ENCODE data around the gene FBXL14.
A peak's percentile ranks its signal among the peaks of the same experiment; 100 is the strongest.

The FBXL14 gene

GRCh38 chr12:1611803-1612572 is 17.6 kb upstream of the FBXL14 start:
- ChIA-PET POLR2A (interaction anchor here (0.9 kb wide), 1 partner anchor 36 kb away, joined by 4 read pairs; no protein-coding TSS in a partner anchor), CTCF (interaction anchor here (0.6 to 1.9 kb wide), 2 partner anchors 19 to 494 kb away, joined by 3 to 7 read pairs; no protein-coding TSS in a partner anchor)
- TF ChIP-seq HDGF (IDR thresholded peaks at IDR 0.05; ENCODE audit: borderline replicate concordance) (no peak), TARDBP (IDR thresholded peaks at IDR 0.05) (no peak), FOXA1 (IDR thresholded peaks at IDR 0.05) (no peak), SUZ12 (IDR thresholded peaks at IDR 0.05) (no peak), ELF4 (IDR thresholded peaks at IDR 0.05) (no peak), ARNT (IDR thresholded peaks at IDR 0.05) (no peak), BHLHE40 (IDR thresholded peaks at IDR 0.05; ENCODE audit: borderline replicate concordance) (no peak), LEF1 (IDR thresholded peaks at IDR 0.05; ENCODE audit: borderline replicate concordance) (no peak), ZNF384 (IDR thresholded peaks at IDR 0.05) (no peak), NFRKB (IDR thresholded peaks at IDR 0.05) (no peak), FOXK2 (IDR thresholded peaks at IDR 0.05) (no peak), SP1 (IDR thresholded peaks at IDR 0.05) (no peak), CTBP1 (IDR thresholded peaks at IDR 0.05; ENCODE audit: borderline replicate concordance) (no peak), L3MBTL2 (conservative IDR thresholded peaks at IDR 0.05) (no peak), PKNOX1 (IDR thresholded peaks at IDR 0.05) (no peak), FOXM1 (IDR thresholded peaks at IDR 0.05; ENCODE audit: borderline replicate concordance) (no peak)
- DNase-seq (ENCODE audit: extremely low spot score) = no peak

- no peak for DNase-seq (ENCODE audit: extremely low spot score)
- no peak for TF ChIP-seq SUZ12 (IDR thresholded peaks at IDR 0.05)
- TF ChIP-seq CTBP1 (IDR thresholded peaks at IDR 0.05; ENCODE audit: borderline replicate concordance) = no peak
- TF ChIP-seq HDGF (IDR thresholded peaks at IDR 0.05; ENCODE audit: borderline replicate concordance) = no peak
- ChIA-PET CTCF (no interaction called here), POLR2A (no interaction called here)
Measured at GRCh38 chr12:1610072-1610643, 15.8 kb upstream of the FBXL14 start.

- DNase-seq (ENCODE audit: extremely low spot score) = no peak
- ChIA-PET CTCF (interaction anchor here (1.3 kb wide), 1 partner anchor 21 kb away, joined by 3 read pairs; the partner anchor contains the start of gene WNT5B), POLR2A (no interaction called here)
- no peak for TF ChIP-seq FOXK2 (IDR thresholded peaks at IDR 0.05)
- TF ChIP-seq BHLHE40 (IDR thresholded peaks at IDR 0.05; ENCODE audit: borderline replicate concordance) = no peak
- TF ChIP-seq ELF4 (IDR thresholded peaks at IDR 0.05) = no peak
- TF ChIP-seq NFRKB (IDR thresholded peaks at IDR 0.05) = no peak
Measured at GRCh38 chr12:1608713-1609119, 14.3 kb upstream of the FBXL14 start.

GRCh38 chr12:1607940-1608712 is 13.7 kb upstream of the FBXL14 start:
- CTCF ChIA-PET = interaction anchor here (1.3 kb wide), 1 partner anchor 22 kb away, joined by 3 read pairs; the partner anchor contains the start of gene WNT5B
- POLR2A ChIA-PET = no interaction called here

GRCh38 chr12:1606021-1606622 is 11.7 kb upstream of the FBXL14 start:
- TF ChIP-seq FOXM1 (IDR thresholded peaks at IDR 0.05; ENCODE audit: borderline replicate concordance) (no peak), TARDBP (IDR thresholded peaks at IDR 0.05) (no peak), ZNF384 (IDR thresholded peaks at IDR 0.05) (no peak), FOXA1 (IDR thresholded peaks at IDR 0.05) (no peak), ELF4 (IDR thresholded peaks at IDR 0.05) (no peak), SUZ12 (IDR thresholded peaks at IDR 0.05) (no peak), NFRKB (IDR thresholded peaks at IDR 0.05) (no peak), CTBP1 (IDR thresholded peaks at IDR 0.05; ENCODE audit: borderline replicate concordance) (no peak), LEF1 (IDR thresholded peaks at IDR 0.05; ENCODE audit: borderline replicate concordance) (no peak), SP1 (IDR thresholded peaks at IDR 0.05) (no peak), HDGF (IDR thresholded peaks at IDR 0.05; ENCODE audit: borderline replicate concordance) (no peak), ARNT (IDR thresholded peaks at IDR 0.05) (no peak), PKNOX1 (IDR thresholded peaks at IDR 0.05) (no peak), FOXK2 (IDR thresholded peaks at IDR 0.05) (no peak), BHLHE40 (IDR thresholded peaks at IDR 0.05; ENCODE audit: borderline replicate concordance) (no peak)
- DNase-seq (ENCODE audit: extremely low spot score) = peak; percentile 39
- CTCF ChIA-PET = interaction anchor here (0.9 to 2.2 kb wide), 8 partner anchors 14 to 488 kb away, joined by 3 to 24 read pairs (median 4); partner anchors contain the start of gene WNT5B
- POLR2A ChIA-PET = interaction anchor here (0.9 to 2.2 kb wide), 8 partner anchors 10 to 488 kb away, joined by 3 to 11 read pairs (median 6); partner anchors contain the start of genes FBXL14 and WNT5B

More at GRCh38 chr12:1607940-1608712, 13.7 kb upstream of the FBXL14 start:
- no peak for TF ChIP-seq FOXA1 (IDR thresholded peaks at IDR 0.05)
- TF ChIP-seq LEF1 (IDR thresholded peaks at IDR 0.05; ENCODE audit: borderline replicate concordance) = no peak
- TF ChIP-seq NFRKB (IDR thresholded peaks at IDR 0.05) = no peak
- TF ChIP-seq PKNOX1 (IDR thresholded peaks at IDR 0.05) = no peak
- no peak for TF ChIP-seq TARDBP (IDR thresholded peaks at IDR 0.05)
- TF ChIP-seq ELF4 (IDR thresholded peaks at IDR 0.05) = no peak
- TF ChIP-seq ZNF384 (IDR thresholded peaks at IDR 0.05) = no peak
- no peak for TF ChIP-seq HDGF (IDR thresholded peaks at IDR 0.05; ENCODE audit: borderline replicate concordance)
- TF ChIP-seq SUZ12 (IDR thresholded peaks at IDR 0.05) = no peak
- no peak for TF ChIP-seq FOXM1 (IDR thresholded peaks at IDR 0.05; ENCODE audit: borderline replicate concordance)
- TF ChIP-seq ARNT (IDR thresholded peaks at IDR 0.05) = no peak
- TF ChIP-seq CTBP1 (IDR thresholded peaks at IDR 0.05; ENCODE audit: borderline replicate concordance) = no peak
- TF ChIP-seq SP1 (IDR thresholded peaks at IDR 0.05) = no peak
- no peak for TF ChIP-seq BHLHE40 (IDR thresholded peaks at IDR 0.05; ENCODE audit: borderline replicate concordance)
- TF ChIP-seq FOXK2 (IDR thresholded peaks at IDR 0.05) = no peak
- no peak for DNase-seq (ENCODE audit: extremely low spot score)

Data from HEK293T (cell line).